Body of pancreas (tissue), 4 donors: ENCODE measurements around the gene RPP21.

Source experiments
- POLR2A ChIP-seq, 3 donors: fragments of 450-650 bp; IDR thresholded peaks; one replicate each; pipeline ENCODE4 v1.6.1; 2016; ENCODE audit warnings: antibody characterized with exemption in 3 of 3, mild to moderate bottlenecking in 2 of 3
- TF ChIP-seq, protein P1 (sequence below), 7 experiments: fragments of 450-650 bp in 4 of 7; fragments of 200-600 bp in 3 of 7; sonication (generic) in 3 of 7; IDR thresholded peaks; one replicate each; pipeline ENCODE4 v1.5.1; 2016 to 2019; ENCODE audit warnings: antibody characterized with exemption in 7 of 7

DNA sequence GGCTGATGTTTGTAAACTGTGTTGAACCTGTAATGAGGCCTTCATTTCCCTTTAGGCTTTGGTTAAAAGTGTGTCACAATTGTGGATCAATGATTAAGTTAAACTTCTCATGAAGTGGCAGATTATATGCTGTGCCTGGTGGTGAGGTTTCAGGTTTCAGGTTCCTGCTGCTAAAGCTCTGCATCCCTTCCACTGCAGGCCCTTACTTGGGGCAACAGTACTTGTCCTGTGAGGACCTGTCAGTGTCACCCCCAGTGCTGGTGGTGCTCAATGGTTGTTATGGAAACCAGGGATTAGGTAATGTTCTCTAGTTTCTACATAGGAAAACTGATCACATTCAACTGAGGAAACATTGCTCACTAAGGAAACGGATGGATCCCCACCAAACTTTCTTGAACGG, 18.5 kb downstream of the RPP21 start:
- TF ChIP-seq, protein P1, sequence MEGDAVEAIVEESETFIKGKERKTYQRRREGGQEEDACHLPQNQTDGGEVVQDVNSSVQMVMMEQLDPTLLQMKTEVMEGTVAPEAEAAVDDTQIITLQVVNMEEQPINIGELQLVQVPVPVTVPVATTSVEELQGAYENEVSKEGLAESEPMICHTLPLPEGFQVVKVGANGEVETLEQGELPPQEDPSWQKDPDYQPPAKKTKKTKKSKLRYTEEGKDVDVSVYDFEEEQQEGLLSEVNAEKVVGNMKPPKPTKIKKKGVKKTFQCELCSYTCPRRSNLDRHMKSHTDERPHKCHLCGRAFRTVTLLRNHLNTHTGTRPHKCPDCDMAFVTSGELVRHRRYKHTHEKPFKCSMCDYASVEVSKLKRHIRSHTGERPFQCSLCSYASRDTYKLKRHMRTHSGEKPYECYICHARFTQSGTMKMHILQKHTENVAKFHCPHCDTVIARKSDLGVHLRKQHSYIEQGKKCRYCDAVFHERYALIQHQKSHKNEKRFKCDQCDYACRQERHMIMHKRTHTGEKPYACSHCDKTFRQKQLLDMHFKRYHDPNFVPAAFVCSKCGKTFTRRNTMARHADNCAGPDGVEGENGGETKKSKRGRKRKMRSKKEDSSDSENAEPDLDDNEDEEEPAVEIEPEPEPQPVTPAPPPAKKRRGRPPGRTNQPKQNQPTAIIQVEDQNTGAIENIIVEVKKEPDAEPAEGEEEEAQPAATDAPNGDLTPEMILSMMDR (IDR thresholded peaks at IDR 0.05), result no peak
- no peak for TF ChIP-seq POLR2A (IDR thresholded peaks at IDR 0.05)
